H9 (cell line): Measurements from ENCODE around the gene CELA2B. TPM values are rescaled to one million over a fixed set of nuclear protein-coding genes. Genes with fewer than 3 reads are reported as not detected.

Experiments used
- DNase-seq: peaks from one replicate; pipeline ENCODE4 v3.0.0-alpha.2; 2017
- H2AFZ ChIP-seq: one replicate; pipeline ENCODE4 v1.6.1; 2013; ENCODE audit warnings: mild to moderate bottlenecking, low read length, control low read depth, moderate library complexity
- H2AK5ac ChIP-seq: 2 replicates; pipeline ENCODE4 v1.6.1; 2013; ENCODE audit warnings: low read length, control low read depth, mixed read lengths; ENCODE audit not compliant: insufficient read length
- H2BK120ac ChIP-seq: one replicate; pipeline ENCODE4 v1.6.1; 2013; ENCODE audit warnings: low read depth, mild to moderate bottlenecking, low read length, control low read depth, inconsistent platforms; ENCODE audit not compliant: poor library complexity, severe bottlenecking
- H2BK12ac ChIP-seq: 2 replicates; pipeline ENCODE4 v1.6.1; 2013; ENCODE audit warnings: low read length, control low read depth, mixed read lengths, low read depth; ENCODE audit not compliant: insufficient read length
- H2BK15ac ChIP-seq: 2 replicates; pipeline ENCODE4 v1.6.1; 2013; ENCODE audit warnings: low read depth, low read length, control low read depth
- H2BK20ac ChIP-seq: one replicate; pipeline ENCODE4 v1.6.1; 2013; ENCODE audit warnings: low read depth, mild to moderate bottlenecking, low read length, control low read depth, inconsistent platforms; ENCODE audit not compliant: poor library complexity, severe bottlenecking
- H2BK5ac ChIP-seq: 2 replicates; pipeline ENCODE4 v1.6.1; 2013; ENCODE audit warnings: low read length, control low read depth, mixed read lengths; ENCODE audit not compliant: insufficient read length
- H3K14ac ChIP-seq: 2 replicates; pipeline ENCODE4 v1.6.1; 2013; ENCODE audit warnings: low read length, control low read depth; ENCODE audit not compliant: insufficient read depth
- H3K18ac ChIP-seq: 2 replicates; pipeline ENCODE4 v1.6.1; 2013; ENCODE audit warnings: low read depth, mild to moderate bottlenecking, mixed read lengths, low read length, control low read depth; ENCODE audit not compliant: insufficient read length
- H3K23ac ChIP-seq: 2 replicates; pipeline ENCODE4 v1.6.1; 2013; ENCODE audit warnings: low read length, control low read depth, mixed read lengths, low read depth; ENCODE audit not compliant: insufficient read length
- H3K23me2 ChIP-seq: 2 replicates; pipeline ENCODE4 v1.6.1; 2013; ENCODE audit warnings: low read depth, mild to moderate bottlenecking, mixed read lengths, low read length, control low read depth; ENCODE audit not compliant: insufficient read length, poor library complexity, severe bottlenecking
- H3K27ac ChIP-seq: 2 replicates; pipeline ENCODE4 v1.5.1; 2013; ENCODE audit warnings: low read length, control low read depth, mixed read lengths, low read depth; ENCODE audit not compliant: insufficient read length
- H3K27me3 ChIP-seq: 2 replicates; pipeline ENCODE4 v1.6.1; 2013; ENCODE audit warnings: low read length, control low read depth, inconsistent platforms; ENCODE audit not compliant: insufficient read depth
- H3K4ac ChIP-seq: 2 replicates; pipeline ENCODE4 v1.6.1; 2013; ENCODE audit warnings: low read depth, mild to moderate bottlenecking, control low read depth, inconsistent platforms, low read length, moderate library complexity
- H3K4me1 ChIP-seq: 2 replicates; pipeline ENCODE4 v1.6.1; 2013; ENCODE audit warnings: low read length, control low read depth, inconsistent platforms; ENCODE audit not compliant: insufficient read depth
- H3K4me2 ChIP-seq: 2 replicates; pipeline ENCODE4 v1.6.1; 2013; ENCODE audit warnings: low read length, control low read depth, mixed read lengths; ENCODE audit not compliant: insufficient read length, insufficient read depth
- H3K56ac ChIP-seq: 2 replicates; pipeline ENCODE4 v1.6.1; 2013; ENCODE audit warnings: low read depth, mild to moderate bottlenecking, mixed read lengths, low read length, control low read depth; ENCODE audit not compliant: insufficient read length
- H3K79me1 ChIP-seq: 2 replicates; pipeline ENCODE4 v1.6.1; 2013; ENCODE audit warnings: low read depth, mild to moderate bottlenecking, moderate library complexity, low read length, control low read depth, inconsistent platforms; ENCODE audit not compliant: insufficient read depth, poor library complexity, severe bottlenecking
- H3K79me2 ChIP-seq: 2 replicates; pipeline ENCODE4 v1.6.1; 2013; ENCODE audit warnings: low read length, control low read depth, inconsistent platforms; ENCODE audit not compliant: insufficient read depth
- H3K9ac ChIP-seq: 2 replicates; pipeline ENCODE4 v1.6.1; 2013; ENCODE audit warnings: low read length, control low read depth, mixed read lengths; ENCODE audit not compliant: insufficient read length; ENCODE audit errors: extremely low read depth
- H3K9me3 ChIP-seq: one replicate; pipeline ENCODE4 v1.6.1; 2013; ENCODE audit warnings: low read depth, low read length, inconsistent platforms; ENCODE audit not compliant: control insufficient read depth
- H3T11ph ChIP-seq: one replicate; pipeline ENCODE4 v1.6.1; 2013; ENCODE audit warnings: mild to moderate bottlenecking, low read length, control low read depth, inconsistent platforms
- H4K20me1 ChIP-seq: one replicate; pipeline ENCODE4 v1.6.1; 2013; ENCODE audit not compliant: control insufficient read depth, insufficient read length, insufficient read depth
- H4K5ac ChIP-seq: 2 replicates; pipeline ENCODE4 v1.6.1; 2013; ENCODE audit warnings: low read depth, mild to moderate bottlenecking, mixed read lengths, low read length, control low read depth; ENCODE audit not compliant: insufficient read length
- H4K8ac ChIP-seq: replicated peaks from 2 replicates; pipeline ENCODE4 v1.6.1; 2013; ENCODE audit warnings: low read length, control low read depth, mixed read lengths, low read depth; ENCODE audit not compliant: insufficient read length
- H4K91ac ChIP-seq: 2 replicates; pipeline ENCODE4 v1.6.1; 2013; ENCODE audit warnings: low read depth, mild to moderate bottlenecking, moderate library complexity, mixed read lengths, low read length, control low read depth; ENCODE audit not compliant: insufficient read length
- H3K27ac Mint-ChIP-seq, 3 experiments: 2 replicates in 2 of 3; 3 replicates in 1 of 3; pipeline ENCODE4 v1.8.0; 2020 to 2021; ENCODE audit warnings: mixed read lengths in 3 of 3, mild to moderate bottlenecking in 1 of 3, moderate library complexity in 1 of 3
- H3K27me3 Mint-ChIP-seq: 2 replicates; pipeline ENCODE4 v1.8.0; 2021; ENCODE audit warnings: low read depth, mild to moderate bottlenecking, moderate library complexity, mixed read lengths
- H3K36me3 Mint-ChIP-seq, 3 experiments: 2 replicates in 2 of 3; 3 replicates in 1 of 3; pipeline ENCODE4 v1.8.0; 2020 to 2021; ENCODE audit warnings: low read depth in 3 of 3, mixed read lengths in 3 of 3; ENCODE audit not compliant: insufficient read depth in 1 of 3
- H3K4me1 Mint-ChIP-seq, 2 experiments: 2 replicates each; pipeline ENCODE4 v1.8.0; 2020; ENCODE audit warnings: mixed read lengths in 2 of 2
- H3K4me3 Mint-ChIP-seq, 2 experiments: 2 replicates in 1 of 2; 3 replicates in 1 of 2; pipeline ENCODE4 v1.8.0; 2020 to 2021; ENCODE audit warnings: mild to moderate bottlenecking in 2 of 2, mixed read lengths in 2 of 2, moderate library complexity in 1 of 2
- H3K9me3 Mint-ChIP-seq, 2 experiments: 2 replicates in 1 of 2; 3 replicates in 1 of 2; pipeline ENCODE4 v1.8.0; 2020; ENCODE audit warnings: mild to moderate bottlenecking in 2 of 2, mixed read lengths in 2 of 2, moderate library complexity in 1 of 2
- WGBS: extraction: QIAGEN DNeasy Blood & Tissue Kit; methylation state at CpG from one replicate; pipeline ENCODE4 v1.1.7; 2013; ENCODE audit warnings: missing lambda C conversion rate, low lambda C conversion rate, mixed read lengths; ENCODE audit not compliant: insufficient read length; ENCODE audit errors: extremely low coverage; 5-methylcytosine and 5-hydroxymethylcytosine counted together
- total RNA-seq: library from RNA; stranded (reverse); gene quantifications from 2 replicates; pipeline ENCODE4 v1.2.1, GENCODE V29; 2021
- TF ChIP-seq, protein P1 (sequence below): fragments of 200-600 bp; sonication (generic); conservative IDR thresholded peaks from 3 replicates; pipeline ENCODE4 v1.8.0; 2021; ENCODE audit warnings: antibody characterized with exemption, mild to moderate bottlenecking

CELA2B gene
- total RNA-seq, 1 experiment from 2014 or later = not detected

- no peak overlapping the region for H2BK120ac ChIP-seq
- TF ChIP-seq, protein P1, sequence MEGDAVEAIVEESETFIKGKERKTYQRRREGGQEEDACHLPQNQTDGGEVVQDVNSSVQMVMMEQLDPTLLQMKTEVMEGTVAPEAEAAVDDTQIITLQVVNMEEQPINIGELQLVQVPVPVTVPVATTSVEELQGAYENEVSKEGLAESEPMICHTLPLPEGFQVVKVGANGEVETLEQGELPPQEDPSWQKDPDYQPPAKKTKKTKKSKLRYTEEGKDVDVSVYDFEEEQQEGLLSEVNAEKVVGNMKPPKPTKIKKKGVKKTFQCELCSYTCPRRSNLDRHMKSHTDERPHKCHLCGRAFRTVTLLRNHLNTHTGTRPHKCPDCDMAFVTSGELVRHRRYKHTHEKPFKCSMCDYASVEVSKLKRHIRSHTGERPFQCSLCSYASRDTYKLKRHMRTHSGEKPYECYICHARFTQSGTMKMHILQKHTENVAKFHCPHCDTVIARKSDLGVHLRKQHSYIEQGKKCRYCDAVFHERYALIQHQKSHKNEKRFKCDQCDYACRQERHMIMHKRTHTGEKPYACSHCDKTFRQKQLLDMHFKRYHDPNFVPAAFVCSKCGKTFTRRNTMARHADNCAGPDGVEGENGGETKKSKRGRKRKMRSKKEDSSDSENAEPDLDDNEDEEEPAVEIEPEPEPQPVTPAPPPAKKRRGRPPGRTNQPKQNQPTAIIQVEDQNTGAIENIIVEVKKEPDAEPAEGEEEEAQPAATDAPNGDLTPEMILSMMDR = no peak
- H3K4me2 ChIP-seq = no peak overlapping the region
- no peak overlapping the region for H3K14ac ChIP-seq
- no peaks in the 10 kb centered on the region for H3K4me1 ChIP-seq
- H4K8ac ChIP-seq = no peak overlapping the region
- no peaks in the 10 kb centered on the region for H3K27me3 ChIP-seq
- no peak overlapping the region for H3T11ph ChIP-seq
- no peak overlapping the region for H3K4ac ChIP-seq
- H4K91ac ChIP-seq = no peak overlapping the region
- no peak overlapping the region for H3K56ac ChIP-seq
- no peak overlapping the region for H2AK5ac ChIP-seq
- H2BK5ac ChIP-seq = no peak overlapping the region
- H3K23me2 ChIP-seq = no peaks in the 10 kb centered on the region
- H2BK12ac ChIP-seq = no peak overlapping the region
- no peak overlapping the region for H3K23ac ChIP-seq
- H2BK20ac ChIP-seq = no peak overlapping the region
- no peak for DNase-seq
- H3K9me3 ChIP-seq = no peaks in the 10 kb centered on the region
- no peak overlapping the region for H3K4me3 Mint-ChIP-seq
- H3K4me1 Mint-ChIP-seq = no peaks in the 10 kb centered on the region
- no peaks in the 10 kb centered on the region for H3K79me1 ChIP-seq
- peaks cover 6% of the 10 kb centered on the region for H3K27me3 Mint-ChIP-seq
- no peak overlapping the region for H3K27ac ChIP-seq
- no peak overlapping the region for H3K9ac ChIP-seq
- H4K5ac ChIP-seq = no peak overlapping the region
- H3K9me3 Mint-ChIP-seq = no peaks in the 10 kb centered on the region; a peak in 1 of 5 replicates
- no peak overlapping the region for H2AFZ ChIP-seq
- no peaks in the 10 kb centered on the region for H3K79me2 ChIP-seq
- no peak overlapping the region for H2BK15ac ChIP-seq
- no peak overlapping the region for H3K18ac ChIP-seq
- WGBS = no CpG with 5 or more reads among the region's 14 CpGs
- no peaks in the 10 kb centered on the region for H3K36me3 Mint-ChIP-seq
- H3K27ac Mint-ChIP-seq = no peak overlapping the region
- no peaks in the 10 kb centered on the region for H4K20me1 ChIP-seq
These were observed 30.3 kb upstream of the CELA2B start for GRCh38 chr1:15445390-15446122.
